Astrocyte (in vitro differentiated cells and primary cell): ENCODE data around the gene SIRPG.

Experiments used
- EZH2 ChIP-seq: IDR thresholded peaks from 2 replicates; pipeline ENCODE4 v1.6.1; 2012; ENCODE audit warnings: mild to moderate bottlenecking, low read length, inconsistent platforms; ENCODE audit not compliant: insufficient read depth
- TF ChIP-seq, protein P1 (sequence below): IDR thresholded peaks from 2 replicates; pipeline ENCODE4 v1.5.1; 2011; ENCODE audit warnings: low read depth, mild to moderate bottlenecking, inconsistent platforms, low read length, moderate library complexity; ENCODE audit not compliant: insufficient read depth

DNA sequence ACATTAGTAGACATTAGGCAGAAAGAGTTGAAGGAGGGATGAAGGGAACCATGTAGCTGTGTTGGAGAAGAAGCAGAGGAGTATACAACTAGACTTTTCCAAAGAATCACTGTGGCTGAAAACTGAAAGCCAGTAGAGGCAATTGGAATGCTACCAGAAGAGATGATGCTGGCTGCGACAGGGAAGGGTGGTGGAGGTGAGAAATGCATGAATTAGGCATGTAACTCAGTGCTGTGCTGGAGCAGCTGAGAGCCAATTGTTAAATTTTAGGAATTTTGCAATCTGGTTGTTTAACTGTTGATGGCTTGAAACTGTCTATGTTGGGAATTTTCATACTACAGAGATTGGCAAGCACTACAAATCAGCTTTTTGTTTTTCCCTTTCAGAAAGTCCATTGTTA, 35.8 kb upstream of the SIRPG start:
- TF ChIP-seq, protein P1, sequence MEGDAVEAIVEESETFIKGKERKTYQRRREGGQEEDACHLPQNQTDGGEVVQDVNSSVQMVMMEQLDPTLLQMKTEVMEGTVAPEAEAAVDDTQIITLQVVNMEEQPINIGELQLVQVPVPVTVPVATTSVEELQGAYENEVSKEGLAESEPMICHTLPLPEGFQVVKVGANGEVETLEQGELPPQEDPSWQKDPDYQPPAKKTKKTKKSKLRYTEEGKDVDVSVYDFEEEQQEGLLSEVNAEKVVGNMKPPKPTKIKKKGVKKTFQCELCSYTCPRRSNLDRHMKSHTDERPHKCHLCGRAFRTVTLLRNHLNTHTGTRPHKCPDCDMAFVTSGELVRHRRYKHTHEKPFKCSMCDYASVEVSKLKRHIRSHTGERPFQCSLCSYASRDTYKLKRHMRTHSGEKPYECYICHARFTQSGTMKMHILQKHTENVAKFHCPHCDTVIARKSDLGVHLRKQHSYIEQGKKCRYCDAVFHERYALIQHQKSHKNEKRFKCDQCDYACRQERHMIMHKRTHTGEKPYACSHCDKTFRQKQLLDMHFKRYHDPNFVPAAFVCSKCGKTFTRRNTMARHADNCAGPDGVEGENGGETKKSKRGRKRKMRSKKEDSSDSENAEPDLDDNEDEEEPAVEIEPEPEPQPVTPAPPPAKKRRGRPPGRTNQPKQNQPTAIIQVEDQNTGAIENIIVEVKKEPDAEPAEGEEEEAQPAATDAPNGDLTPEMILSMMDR = no peak
- no peak for TF ChIP-seq EZH2
